SK-N-DZ (cell line): ENCODE results near the gene RAB24. TPM values are rescaled to one million over a fixed set of nuclear protein-coding genes. Genes with fewer than 3 reads are reported as not detected.
"Not testable (repeated sequence)": the region's sequence is repeated elsewhere in the genome, so short reads cannot be mapped to it uniquely, and the experiment has no call there.

Experiments
- DNase-seq: peaks from one replicate; pipeline ENCODE4 v3.0.0-alpha.2; 2015; ENCODE audit warnings: low spot score
- polyA plus RNA-seq, 2 experiments: library from polyadenylated mRNA; depleted of rRNA; stranded (reverse); fragments of >200 nt; gene quantifications; 2 replicates each; pipeline ENCODE4 v1.2.3, GENCODE V29; 2014

Gene RAB24
- polyA plus RNA-seq (2014; cell fraction: cytosol; rRNA removed): 40.3 and 43.5 TPM in 2 replicates
- polyA plus RNA-seq (2014; cell fraction: nucleus; rRNA removed): 194 and 231 TPM in 2 replicates

DNA sequence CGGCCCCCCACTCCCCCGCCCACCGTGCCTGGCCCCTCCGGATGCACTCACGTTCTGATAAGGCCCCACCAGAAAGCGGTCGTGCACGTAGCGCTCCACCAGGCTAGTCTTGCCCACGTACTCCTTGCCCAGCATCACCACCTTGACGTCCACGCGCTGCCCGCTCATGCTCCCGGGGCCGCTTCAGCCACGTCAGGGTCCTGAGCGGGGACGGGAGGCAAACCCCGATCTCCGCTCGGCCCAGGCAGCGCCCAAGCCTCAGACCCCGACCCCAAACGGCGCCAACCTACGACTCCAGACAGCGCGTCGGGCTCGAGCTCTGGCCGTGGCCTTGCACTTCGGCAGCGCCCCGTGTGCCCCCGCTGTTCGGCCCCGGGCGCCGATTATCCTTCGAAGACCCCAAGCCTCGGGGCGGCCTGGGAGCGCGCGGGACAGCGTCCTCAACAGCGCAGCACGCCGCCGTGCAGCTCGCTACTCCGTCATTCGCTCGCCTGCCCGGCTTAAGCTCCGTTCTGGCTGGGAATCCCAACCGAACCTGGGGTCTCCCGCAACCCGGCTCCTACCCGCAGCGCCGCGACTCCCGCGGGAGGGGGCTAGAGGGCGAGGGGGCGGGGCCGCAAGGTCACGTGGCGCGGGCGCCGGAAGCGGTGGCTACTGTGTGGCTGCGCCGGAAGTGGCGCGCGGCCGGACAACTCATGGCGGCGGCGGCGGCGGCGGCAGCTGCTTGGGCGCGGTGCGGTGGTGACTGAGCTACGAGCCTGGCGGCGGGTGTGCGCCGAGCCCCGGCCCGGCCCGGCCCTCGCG is at the start of gene RAB24, which contains the start of gene PRELID1:
Gene RAB24, minus strand, starts transcription at position 599 of the 804 bp plus-strand sequence. Its CDS starts 431 bp downstream, at position 168.
Gene PRELID1, plus strand, starts transcription at position 679 of the 804 bp plus-strand sequence. CDS start 187 bp downstream, outside the sequence.
- DNase-seq: peak; percentile 82

DNA sequence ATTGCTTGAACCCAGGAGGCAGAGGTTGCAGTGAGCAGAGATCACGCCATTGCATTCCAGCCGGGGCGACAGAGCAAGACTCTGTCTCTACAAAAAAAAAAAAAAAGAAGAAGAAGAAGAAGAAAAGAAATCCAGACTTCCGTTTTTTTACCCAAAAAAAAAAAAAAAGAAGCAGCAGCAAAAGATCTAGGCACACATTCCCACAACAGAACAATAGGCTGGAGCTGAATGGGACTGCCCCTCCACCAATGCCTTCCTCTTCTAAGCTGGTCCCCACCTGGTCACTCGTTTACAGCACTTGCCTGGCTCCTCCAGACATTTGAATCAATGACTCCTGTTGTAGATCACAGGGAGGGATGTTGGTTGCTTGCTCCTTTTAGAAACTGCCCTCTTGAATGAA is 49.6 kb upstream of the RAB24 start:
- no peak for DNase-seq

DNA sequence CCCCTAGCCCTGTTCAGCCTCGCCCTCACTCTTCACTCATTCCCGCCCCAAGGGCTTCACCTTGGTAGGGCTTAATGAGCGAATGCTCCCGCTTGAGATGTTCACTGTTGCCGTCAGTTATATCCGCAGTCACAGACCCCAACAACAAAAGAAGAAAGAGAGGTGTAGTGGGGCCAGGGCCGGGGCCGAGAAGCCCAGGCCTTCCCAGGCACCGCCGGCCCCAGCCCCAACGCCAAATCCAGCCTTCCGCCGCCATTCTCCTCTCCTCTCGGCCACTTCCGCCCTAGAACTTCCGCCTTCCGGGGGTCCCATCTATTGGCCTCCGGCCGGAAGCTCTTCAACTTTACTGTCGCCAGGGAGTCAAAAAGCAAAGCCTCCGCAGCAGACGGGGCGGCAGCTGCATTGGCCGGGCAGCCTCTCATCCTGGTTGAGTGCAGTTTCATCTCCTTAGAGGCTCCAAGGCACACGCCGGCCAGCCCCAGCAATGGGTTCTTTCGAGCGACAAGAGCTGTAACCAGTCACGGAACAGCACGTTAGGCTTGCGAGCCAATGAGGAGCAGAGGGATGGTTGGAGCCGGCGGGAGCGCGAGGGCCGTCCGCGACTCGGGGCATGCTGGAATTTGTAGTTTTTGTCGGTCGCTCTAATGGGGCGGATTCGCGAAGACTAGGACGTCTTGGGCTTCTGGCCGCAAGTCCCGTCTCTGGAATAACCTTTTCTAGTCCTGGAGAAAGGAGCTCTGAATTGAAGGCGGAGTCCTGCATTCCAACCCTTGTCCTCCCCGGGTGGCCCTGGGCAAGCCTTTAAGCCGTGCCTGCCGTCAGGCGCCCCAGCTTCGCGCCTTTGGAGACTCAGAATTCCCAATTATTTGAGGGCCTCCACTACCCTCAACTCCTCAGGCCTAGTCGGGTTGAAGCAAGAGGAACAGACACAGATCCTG is 48.1 kb upstream of the RAB24 start, which contains the start of gene LMAN2:
Gene LMAN2, minus strand, starts transcription at position 277 of the 938 bp plus-strand sequence. Its CDS starts 21 bp downstream, at position 256.
- DNase-seq: peak; percentile 95

DNA sequence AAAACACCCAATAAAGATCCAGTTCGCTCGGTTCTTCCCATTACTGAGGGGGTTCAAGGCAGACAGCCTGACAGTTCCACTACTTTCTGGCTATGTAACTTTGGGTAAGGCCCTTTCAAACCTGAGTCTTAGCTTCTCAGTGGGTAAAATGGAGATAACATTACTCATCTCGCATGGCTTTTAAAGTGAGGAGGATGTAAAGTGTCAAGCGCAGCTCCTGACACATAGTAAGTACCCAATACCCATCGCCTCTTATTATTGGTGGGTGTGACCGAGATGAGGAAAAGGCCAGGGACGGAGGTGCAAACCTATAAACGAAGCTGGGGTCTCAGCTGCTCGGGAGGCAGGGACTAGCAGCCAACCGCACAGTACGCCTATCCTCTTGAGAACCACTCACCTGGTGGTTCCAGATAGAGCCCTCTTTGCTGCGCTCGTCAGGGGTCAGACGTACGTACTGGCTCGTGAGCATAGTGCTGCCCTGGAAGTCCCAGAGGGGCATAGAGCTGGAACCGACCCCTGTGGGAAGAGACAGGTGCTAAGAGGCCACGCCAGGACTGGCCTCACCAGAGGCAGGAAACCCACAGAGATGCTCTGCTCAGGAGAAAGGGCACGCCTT is 47.4 kb upstream of the RAB24 start:
- DNase-seq: no peak

DNA sequence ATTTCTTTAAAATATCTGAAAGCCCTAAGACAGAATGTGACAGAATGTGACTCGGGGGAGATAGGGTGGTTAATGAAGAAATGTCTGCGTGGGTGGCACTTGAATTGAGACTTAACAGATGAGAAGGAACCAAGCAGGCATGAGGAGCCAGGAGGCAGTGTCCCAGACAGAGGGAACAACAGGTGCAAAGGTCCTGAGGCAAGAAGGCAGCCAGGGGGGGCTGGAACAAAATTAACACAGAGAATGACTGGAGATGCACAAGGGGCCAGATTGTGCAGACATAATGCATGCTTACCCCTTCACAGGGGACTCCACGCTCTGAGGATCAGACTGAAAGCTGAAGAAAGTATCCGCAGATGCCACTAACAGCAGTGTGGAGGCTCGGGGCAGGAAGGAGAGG is 46.2 kb upstream of the RAB24 start:
- no peak for DNase-seq

DNA sequence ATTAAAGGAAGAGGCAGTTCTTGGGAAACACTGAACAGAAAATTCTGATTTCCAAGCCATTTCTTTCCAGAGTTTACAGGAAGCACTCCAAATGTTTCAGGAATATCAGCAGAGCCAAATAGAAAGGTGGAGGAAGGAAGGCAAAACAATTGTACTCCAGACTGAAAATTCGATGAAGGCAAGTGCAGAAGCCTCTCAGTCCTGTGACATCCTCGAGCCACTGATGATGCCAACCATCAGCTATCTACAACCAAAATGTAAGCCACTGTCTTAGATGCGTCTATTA is 45.8 kb upstream of the RAB24 start:
- no peak for DNase-seq

DNA sequence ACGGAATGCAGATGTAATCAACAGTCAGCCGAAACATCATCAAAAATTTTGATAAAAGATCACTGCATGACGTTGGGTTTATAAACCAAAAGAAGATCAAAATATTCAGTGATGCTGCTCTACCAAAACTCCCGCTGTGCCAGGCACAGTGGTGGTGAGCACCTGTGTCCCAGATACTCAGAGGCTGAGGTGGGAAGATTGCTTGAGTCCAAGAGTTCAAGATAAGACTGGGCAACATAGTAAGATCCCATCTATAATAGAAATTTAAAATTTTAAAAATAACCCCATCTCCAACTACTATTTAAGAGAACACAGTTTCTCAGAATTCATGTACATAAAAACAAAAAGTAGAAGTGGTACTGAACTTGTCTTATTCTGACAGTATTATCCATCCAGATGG is 44.2 kb upstream of the RAB24 start:
- no peak for DNase-seq

DNA sequence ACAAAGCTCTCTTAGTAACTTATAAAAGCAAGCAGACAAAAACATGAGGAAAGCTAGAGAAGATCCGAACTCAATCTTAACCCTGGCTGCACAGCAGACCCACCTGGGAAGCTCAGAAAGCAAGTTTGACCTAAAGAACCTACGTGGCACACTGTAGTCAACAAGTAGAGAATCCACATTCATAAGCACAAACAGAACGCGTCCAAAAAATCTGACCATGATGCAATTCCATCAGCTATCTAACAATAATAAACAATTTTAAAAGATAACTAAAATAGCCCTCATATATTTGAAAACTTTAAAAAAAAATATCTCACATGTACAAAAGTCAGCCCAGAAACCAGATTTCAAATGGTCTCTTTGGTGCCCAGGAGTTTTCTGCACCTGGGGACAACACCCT is 43.3 kb upstream of the RAB24 start:
- no peak for DNase-seq

DNA sequence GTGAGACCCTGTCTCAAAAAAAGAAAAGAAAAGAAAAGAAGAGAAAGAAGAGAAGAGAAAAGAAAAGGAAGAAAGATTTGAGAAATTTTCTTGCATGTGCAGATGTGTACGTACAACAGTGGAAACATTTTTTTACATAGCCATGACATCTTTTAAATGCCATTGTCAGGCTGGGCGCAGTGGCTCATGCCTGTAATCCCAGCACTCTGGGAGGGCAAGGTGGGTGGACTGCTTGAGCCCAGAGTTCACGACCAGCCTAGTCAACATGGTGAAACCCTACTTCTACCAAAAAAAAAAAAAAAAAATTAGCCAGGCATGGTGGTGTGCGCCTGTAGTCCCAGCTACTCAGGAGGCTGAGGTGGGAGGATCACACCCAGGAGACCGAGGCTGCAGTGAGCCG is 41.4 kb upstream of the RAB24 start:
- no peak for DNase-seq

DNA sequence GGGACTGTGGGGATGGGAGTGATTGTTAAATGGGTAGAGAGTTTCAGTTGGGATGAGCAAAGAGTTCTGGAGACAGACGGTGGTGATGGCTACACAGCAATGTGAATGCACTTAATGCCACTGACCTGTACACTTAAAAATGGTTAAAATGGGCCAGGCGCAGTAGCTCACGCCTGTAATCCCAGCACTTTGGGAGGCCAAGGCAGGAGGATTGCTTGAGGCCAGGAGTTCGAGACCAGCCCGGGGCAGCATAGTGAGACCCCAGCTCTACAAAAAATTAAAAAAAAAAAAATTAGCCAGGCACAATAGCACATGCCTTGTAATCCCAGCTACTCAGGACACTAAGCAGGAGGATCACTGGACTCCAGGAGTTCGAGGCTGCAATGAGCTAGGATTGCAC is 40.3 kb upstream of the RAB24 start:
- DNase-seq: no peak

DNA sequence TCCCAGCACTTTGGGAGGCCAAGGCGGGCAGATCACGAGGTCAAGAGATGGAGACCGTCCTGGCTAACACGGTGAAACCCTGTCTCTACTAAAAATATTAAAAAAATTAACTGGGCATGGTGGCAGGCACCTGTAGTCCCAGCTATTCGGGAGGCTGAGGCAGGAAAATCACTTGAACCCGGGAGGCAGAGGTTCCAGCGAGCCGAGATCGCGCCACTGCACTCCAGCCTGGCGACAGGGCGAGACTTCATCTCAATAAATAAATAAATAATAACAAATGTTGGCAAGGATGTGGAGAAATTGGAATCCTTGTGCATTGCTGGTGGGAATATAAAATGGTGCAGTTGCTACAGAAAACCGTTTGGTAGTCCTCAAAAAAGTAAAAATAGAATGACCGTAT is 39.5 kb upstream of the RAB24 start:
- not testable (repeated sequence) for DNase-seq

DNA sequence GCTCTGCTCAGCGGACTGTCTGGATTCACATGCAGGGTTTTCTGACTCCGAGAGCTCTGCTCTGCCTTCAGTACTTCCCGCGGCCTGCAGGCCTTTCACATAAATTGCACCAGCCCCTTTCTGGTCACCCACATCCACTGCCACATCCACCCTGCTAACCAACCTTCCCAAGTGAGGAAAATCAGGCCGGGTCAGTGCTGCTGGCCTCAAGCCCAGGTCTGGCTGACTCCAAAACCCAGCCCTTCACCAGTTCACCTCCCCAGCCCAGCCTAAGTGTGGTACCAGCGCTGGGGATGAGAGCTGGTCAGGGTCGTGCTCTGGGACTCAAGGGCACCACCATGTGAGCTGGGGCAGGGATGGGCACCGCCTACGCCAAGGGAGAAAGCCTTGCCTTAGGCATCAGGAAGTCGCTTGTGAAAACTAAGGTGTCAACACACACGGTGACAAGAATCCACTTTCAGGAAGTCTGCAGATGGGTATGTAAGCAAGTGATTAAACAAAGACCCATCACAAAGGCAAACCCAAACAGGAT is 35.7 kb upstream of the RAB24 start:
- DNase-seq: no peak

DNA sequence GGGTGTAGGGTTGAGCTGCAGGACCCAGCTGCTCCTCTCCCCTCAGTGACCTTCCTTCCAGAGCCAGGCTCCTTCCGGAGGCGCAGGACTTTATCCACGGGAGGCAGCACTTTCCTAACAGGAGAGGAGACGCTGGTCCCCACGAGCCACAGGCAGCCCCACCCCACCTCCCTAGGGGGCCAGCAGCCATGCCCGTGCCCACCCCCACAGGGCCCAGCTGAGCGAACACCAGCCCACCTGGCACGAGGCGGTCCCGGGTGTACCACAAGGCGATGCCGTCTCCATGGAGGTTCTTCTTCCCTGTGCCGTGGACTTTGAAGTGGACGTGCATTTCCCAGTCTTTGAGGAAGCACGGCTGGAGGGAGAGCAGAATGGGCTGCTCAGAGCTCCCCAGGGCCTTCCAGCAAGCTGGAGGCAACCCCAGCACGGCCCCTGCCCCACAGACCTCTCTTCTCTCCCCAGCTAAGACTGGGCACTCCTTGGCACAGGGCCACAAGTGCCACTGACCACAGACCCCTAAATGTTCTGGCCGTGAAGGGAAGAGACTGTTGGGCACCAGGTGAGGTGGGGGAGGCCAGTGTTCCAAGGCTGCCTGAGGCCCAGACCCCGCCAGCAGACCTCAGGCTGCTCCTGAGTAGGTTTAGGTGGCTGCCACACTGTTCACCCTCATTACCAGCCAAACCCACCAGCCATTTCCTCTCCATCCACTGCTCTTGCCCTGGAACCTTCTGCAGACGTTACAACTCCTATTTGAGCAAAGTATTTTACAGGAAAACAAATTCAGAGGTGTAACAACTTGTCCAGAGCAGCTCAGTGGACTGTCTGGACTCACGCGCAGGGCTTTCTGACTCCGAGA is 35.0 kb upstream of the RAB24 start:
- no peak for DNase-seq

DNA sequence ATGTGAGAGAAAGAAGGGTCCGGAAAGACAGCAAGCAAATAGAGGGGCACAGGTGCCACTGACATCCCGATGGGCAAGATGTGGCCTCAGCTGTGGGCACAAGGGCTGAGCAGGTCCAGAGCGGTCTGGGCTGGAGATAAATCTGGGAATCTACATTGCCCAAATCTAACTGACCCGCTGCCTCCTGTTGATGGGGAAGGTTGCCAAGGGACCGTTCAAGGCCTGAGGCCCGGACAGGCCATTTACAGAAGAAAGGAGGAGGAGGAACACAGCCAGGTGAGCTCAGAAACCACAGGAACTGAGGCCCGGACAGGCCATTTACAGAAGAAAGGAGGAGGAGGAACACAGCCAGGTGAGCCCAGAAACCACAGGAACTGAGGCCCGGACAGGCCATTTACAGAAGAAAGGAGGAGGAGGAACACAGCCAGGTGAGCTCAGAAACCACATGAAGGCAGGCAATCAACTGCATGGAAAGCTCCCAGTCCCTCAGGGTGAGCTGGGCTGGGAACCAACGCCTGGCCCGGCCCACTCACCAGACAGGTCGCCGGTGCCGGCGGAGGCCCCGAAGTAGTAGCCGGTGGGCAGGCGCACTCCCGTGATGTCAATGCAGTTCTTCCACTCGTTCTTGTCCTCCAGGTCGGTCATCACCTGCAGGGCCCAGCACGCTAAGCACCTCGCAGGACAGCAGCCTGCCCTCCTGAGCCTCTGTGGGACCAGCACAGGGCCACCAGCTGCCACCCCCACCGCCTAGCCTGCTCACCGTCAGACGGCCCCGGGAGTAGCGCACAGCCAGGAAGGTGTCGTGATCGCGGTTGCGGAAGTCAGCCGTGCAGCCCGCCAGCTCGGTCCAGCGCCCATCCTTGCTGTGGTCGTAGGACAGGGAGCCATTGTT is 33.3 kb upstream of the RAB24 start:
- no peak for DNase-seq

DNA sequence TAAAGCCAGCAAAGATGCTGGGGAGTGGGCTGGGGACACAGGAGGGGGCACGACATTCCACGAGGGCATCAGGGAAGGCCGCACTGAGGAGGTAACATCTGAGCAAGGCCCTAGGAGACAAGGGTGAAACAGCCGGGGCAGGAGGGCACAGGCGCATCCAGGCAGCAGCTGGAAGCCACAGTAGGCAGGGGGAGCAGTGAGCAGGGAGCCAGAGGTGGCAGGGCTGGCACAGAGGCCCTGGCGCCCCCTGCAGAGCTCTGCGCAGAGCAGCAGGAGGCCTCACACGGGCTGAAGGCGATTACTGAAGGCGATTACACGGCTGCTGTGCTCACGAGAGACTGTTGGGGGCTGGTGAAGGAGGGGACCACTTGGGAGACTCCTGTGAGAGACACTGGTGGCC is 32.6 kb upstream of the RAB24 start:
- no peak for DNase-seq

DNA sequence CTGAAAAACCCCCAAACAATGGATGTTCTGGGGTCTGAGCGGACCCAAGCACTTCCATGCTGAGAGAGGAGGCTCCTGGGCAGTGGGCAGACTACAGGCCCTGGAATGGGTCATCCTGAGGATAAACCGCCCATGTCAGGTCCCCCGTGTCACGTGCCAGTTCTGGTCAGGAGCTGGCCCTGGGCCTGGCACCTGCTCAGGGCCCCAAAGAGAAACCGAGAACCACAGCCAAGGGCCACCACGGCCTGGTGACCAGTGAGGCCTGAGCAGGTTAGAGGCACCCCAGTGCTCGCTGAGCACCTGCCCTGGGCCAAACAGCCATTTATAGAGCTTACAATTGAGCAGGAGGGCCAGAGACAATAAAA is 32.2 kb upstream of the RAB24 start:
- no peak for DNase-seq

DNA sequence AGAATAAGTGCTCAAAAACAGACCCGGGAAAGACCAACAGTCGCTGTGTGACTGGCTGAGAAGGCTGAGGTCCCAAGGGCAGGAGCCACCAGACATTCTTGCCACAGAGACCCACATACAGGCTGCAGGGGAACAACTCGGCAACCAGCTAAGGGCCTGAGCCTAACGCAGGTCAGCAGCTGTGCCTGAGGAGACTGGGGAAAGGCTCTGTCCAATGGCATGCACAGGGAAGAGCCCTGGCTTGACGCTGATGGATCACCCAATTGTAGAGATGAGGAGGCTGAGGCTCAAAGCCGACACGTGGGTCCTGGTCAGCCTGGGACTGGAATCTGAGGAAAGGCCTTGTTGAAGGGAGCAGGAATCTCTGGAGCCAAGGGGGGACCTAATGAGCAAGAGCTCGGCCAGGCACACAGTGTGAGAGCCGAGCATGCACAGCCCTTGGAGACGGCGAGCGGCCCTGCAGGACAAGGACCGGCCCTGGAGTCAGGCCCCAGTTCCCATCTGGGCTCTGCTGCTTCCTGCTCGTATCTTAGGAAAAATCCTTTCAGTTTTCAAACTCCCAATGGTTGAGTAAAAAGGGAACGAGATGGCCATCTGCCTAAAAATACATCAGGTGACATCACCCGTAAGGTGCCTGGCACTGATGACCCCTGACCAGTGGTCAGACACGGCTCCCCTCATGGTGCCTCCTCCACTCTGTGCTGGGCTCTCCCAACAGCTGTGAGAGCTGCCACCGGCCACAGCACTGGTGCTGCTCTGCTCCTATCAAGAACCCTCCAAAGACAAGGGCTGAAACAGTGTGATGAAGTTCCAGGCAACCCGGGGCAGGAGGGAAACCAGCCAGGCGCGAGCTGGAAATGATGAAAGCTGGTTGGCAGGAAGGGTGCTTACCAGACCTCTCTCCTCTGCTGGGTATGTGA is 31.5 kb upstream of the RAB24 start:
- no peak for DNase-seq

DNA sequence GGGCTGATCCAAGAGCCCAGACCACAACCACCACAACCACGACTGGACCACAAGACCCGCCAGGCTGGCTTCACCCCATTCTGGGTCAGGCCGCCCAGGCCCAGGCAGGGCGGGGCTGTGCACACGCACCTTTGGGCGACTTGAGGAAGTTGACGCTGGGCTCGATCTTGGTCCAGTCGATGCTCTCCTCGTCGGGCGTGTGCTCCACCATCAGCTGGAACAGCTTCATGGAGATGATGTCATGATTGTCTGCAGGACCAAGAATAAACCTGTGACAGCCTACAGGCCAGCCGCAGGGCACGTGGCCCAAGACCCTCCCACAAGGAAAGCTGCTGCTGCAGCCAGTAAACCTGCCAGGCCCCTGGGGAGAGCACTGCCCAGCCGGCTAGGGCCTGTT is 30.6 kb upstream of the RAB24 start:
- no peak for DNase-seq
